Keratinocyte (primary cell): ENCODE measurements around the gene ANKFN1. TPM values are rescaled to one million over a fixed set of nuclear protein-coding genes. Genes with fewer than 3 reads are reported as not detected.

Experiments
- DNase-seq: peaks from one replicate; pipeline ENCODE4 v3.0.0-alpha.2; 2011; ENCODE audit warnings: low read depth, missing footprints, low spot score
- FAIRE-seq: peaks from 2 replicates; lab custom pipeline; 2011; peaks lifted over from hg19 to GRCh38; lab: Jason Lieb, UNC
- H2AFZ ChIP-seq: 2 replicates; pipeline ENCODE4 v1.6.0; 2012; ENCODE audit warnings: low read length, control low read depth, inconsistent platforms; ENCODE audit not compliant: control insufficient read depth
- H3K27ac ChIP-seq: 2 replicates; pipeline ENCODE4 v1.5.1; 2011; ENCODE audit warnings: low read length; ENCODE audit not compliant: control insufficient read depth, insufficient read depth
- H3K27me3 ChIP-seq: 3 replicates; pipeline ENCODE4 v1.6.0; 2011; ENCODE audit warnings: low read length; ENCODE audit not compliant: control insufficient read depth, insufficient read depth; ENCODE audit errors: extremely low read depth
- H3K36me3 ChIP-seq, 2 experiments: 2 replicates in 1 of 2; 3 replicates in 1 of 2; pipeline ENCODE4 v1.5.1; 2011; ENCODE audit warnings: low read length in 2 of 2, mild to moderate bottlenecking in 1 of 2; ENCODE audit not compliant: control insufficient read depth in 2 of 2, insufficient read depth in 2 of 2; ENCODE audit errors: extremely low read depth in 1 of 2
- H3K4me1 ChIP-seq: 3 replicates; pipeline ENCODE4 v1.5.1; 2011; ENCODE audit warnings: low read length; ENCODE audit not compliant: control insufficient read depth, insufficient read depth; ENCODE audit errors: extremely low read depth
- H3K4me2 ChIP-seq: 3 replicates; pipeline ENCODE4 v1.6.0; 2011; ENCODE audit warnings: low read depth, low read length; ENCODE audit not compliant: control insufficient read depth, insufficient read depth; ENCODE audit errors: extremely low read depth
- H3K4me3 ChIP-seq, 3 experiments: fragments of 200-600 bp in 1 of 3; sonication (generic) in 1 of 3; 2 replicates in 2 of 3; 3 replicates in 1 of 3; pipeline ENCODE4 v1.5.1; 2011 to 2016; ENCODE audit warnings: low read length in 3 of 3, mild to moderate bottlenecking in 3 of 3, control low read depth in 2 of 3, inconsistent platforms in 1 of 3, low read depth in 1 of 3, mixed read lengths in 1 of 3, mixed run types in 1 of 3, moderate library complexity in 1 of 3; ENCODE audit not compliant: control insufficient read depth in 2 of 3, insufficient read depth in 2 of 3; ENCODE audit errors: extremely low read depth in 1 of 3
- H3K79me2 ChIP-seq: 2 replicates; pipeline ENCODE4 v1.6.0; 2012; ENCODE audit warnings: low read length; ENCODE audit not compliant: control insufficient read depth, insufficient read depth
- H3K9ac ChIP-seq: 3 replicates; pipeline ENCODE4 v1.6.0; 2011; ENCODE audit warnings: low read length; ENCODE audit not compliant: control insufficient read depth, insufficient read depth; ENCODE audit errors: extremely low read depth
- H3K9me1 ChIP-seq: 3 replicates; pipeline ENCODE4 v1.6.0; 2011; ENCODE audit warnings: low read length; ENCODE audit not compliant: control insufficient read depth, insufficient read depth; ENCODE audit errors: extremely low read depth
- H3K9me3 ChIP-seq: 2 replicates; pipeline ENCODE4 v1.5.1; 2012; ENCODE audit warnings: low read depth, low read length; ENCODE audit not compliant: control insufficient read depth
- H4K20me1 ChIP-seq: 3 replicates; pipeline ENCODE4 v1.6.0; 2011; ENCODE audit warnings: low read length; ENCODE audit not compliant: control insufficient read depth, insufficient read depth; ENCODE audit errors: extremely low read depth
- CTCF ChIP-seq, 3 experiments: IDR thresholded peaks in 1 of 3; conservative IDR thresholded peaks in 1 of 3; optimal IDR thresholded peaks in 1 of 3; 2 replicates in 2 of 3; 3 replicates in 1 of 3; pipeline versions ENCODE3 to v1.5.1; 2011; ENCODE audit warnings: low read length in 3 of 3, mild to moderate bottlenecking in 3 of 3, moderate library complexity in 2 of 3, control low read depth in 1 of 3, inconsistent platforms in 1 of 3; ENCODE audit not compliant: insufficient read depth in 2 of 3; ENCODE audit errors: extremely low read depth in 1 of 3
- EZH2 ChIP-seq: IDR thresholded peaks from one replicate; pipeline ENCODE4 v1.6.1; 2012; ENCODE audit warnings: inconsistent platforms, mild to moderate bottlenecking, low read length, moderate library complexity
- dilution Hi-C: fragments of 300-500 bp; cut with MboI; formaldehyde crosslinking; loops from one replicate; pipeline ENCODE4 v1.7.0; 2020; ENCODE audit warnings: low sequenced_read_pairs; ENCODE audit not compliant: extremely low pct_ligation_motif_present
- polyA plus RNA-seq, 5 experiments: library from polyadenylated mRNA; depleted of rRNA in 3 of 5; stranded (reverse) in 3 of 5; stranded (forward) in 1 of 5; unstranded in 1 of 5; fragments of >200 nt; gene quantifications; 1 replicate in 1 of 5; 2 replicates in 3 of 5; 3 replicates in 1 of 5; pipeline versions ENCODE4 v1.2.1 to v1.2.3, GENCODE V29; 2011 to 2012; ENCODE audit warnings: missing spikeins in 2 of 5, low read depth in 1 of 5, low replicate concordance in 1 of 5

The ANKFN1 gene
- polyA plus RNA-seq, 1 donor (not counting 4 experiments of a cell fraction or from before 2014, with no cell fraction given): 0.12 TPM

GRCh38 chr17:56497132-56497531 lies 343.9 kb downstream of the ANKFN1 start:
- Histone ChIP-seq H3K9me1 (no peaks in the 10 kb centered on the region), H3K79me2 (no peaks in the 10 kb centered on the region), H3K27ac (no peak overlapping the region), H3K4me3 (no peak overlapping the region), H3K4me1 (no peaks in the 10 kb centered on the region), H3K4me2 (no peak overlapping the region), H3K27me3 (no peaks in the 10 kb centered on the region), H3K9ac (no peak overlapping the region), H2AFZ (no peak overlapping the region), H3K9me3 (no peaks in the 10 kb centered on the region), H4K20me1 (no peaks in the 10 kb centered on the region), H3K36me3 (no peaks in the 10 kb centered on the region)
- no peak for DNase-seq
- no peak for TF ChIP-seq EZH2
- no peak for TF ChIP-seq CTCF (optimal IDR thresholded peaks at IDR 0.05 in 1 of 3, IDR thresholded peaks at IDR 0.05 in 1 of 3, conservative IDR thresholded peaks at IDR 0.05 in 1 of 3; ENCODE audit: extremely low read depth in 1 of 3, insufficient read depth in 2 of 3, low read length in 3 of 3)
- no peak for FAIRE-seq
- dilution Hi-C loops: no loop called here

DNA sequence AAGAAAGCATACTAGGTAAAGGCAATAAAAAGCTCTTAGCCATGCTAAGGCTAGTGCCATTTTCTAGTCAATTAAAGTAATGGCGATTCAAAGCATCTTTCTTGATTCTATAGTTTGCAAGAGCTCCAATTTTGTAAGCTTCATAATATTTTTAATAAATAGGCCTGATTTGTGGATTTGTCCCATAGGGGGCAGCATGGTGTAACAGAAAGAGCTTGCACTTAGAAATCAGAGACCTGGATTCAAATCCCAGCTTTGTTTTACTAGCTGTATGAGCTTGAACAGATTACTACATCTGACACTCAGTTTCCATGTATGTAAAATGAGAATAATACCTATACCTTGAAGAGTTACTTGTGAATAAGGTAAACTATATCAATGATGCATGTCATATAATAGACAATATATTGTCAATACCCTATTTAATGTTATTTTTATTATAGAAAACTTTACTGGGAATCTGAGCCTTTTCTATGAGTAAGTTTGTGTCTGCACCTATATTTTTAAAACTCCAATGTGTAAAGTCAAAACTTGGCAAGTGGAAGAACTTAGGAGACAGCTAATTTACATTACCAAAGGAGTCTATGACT lies 346.6 kb downstream of the ANKFN1 start:
- no peaks in the 10 kb centered on the region for H3K36me3 ChIP-seq
- DNase-seq (peak; percentile 1), FAIRE-seq (no peak)
- H3K27ac ChIP-seq: no peak overlapping the region
- TF ChIP-seq CTCF (optimal IDR thresholded peaks at IDR 0.05 in 1 of 3, IDR thresholded peaks at IDR 0.05 in 1 of 3, conservative IDR thresholded peaks at IDR 0.05 in 1 of 3; ENCODE audit: extremely low read depth in 1 of 3, insufficient read depth in 2 of 3, low read length in 3 of 3) (peak in 2 of 3 experiments; percentile 27 to 49), EZH2 (no peak)
- H2AFZ ChIP-seq: no peak overlapping the region
- H3K79me2 ChIP-seq: no peaks in the 10 kb centered on the region
- no peak overlapping the region for H3K4me3 ChIP-seq
- no peaks in the 10 kb centered on the region for H3K4me1 ChIP-seq
- H3K27me3 ChIP-seq: no peaks in the 10 kb centered on the region
- no peaks in the 10 kb centered on the region for H3K9me1 ChIP-seq
- no peak overlapping the region for H3K4me2 ChIP-seq
- H4K20me1 ChIP-seq: no peaks in the 10 kb centered on the region
- dilution Hi-C loops: no loop called here
- no peaks in the 10 kb centered on the region for H3K9me3 ChIP-seq
- H3K9ac ChIP-seq: no peak overlapping the region
